ENCODE measurements around the gene YRDC.
"Not testable (repeated sequence)": the region's sequence is repeated elsewhere in the genome, so short reads cannot be mapped to it uniquely, and the experiment has no call there.

The YRDC gene

GRCh38 chr1:37808369-37809319 is 636 bp upstream of the YRDC start:
- DNase-seq (ENCODE audit: insufficient read length, low spot score) = peak; percentile 91
- peak; percentile 62 for TF ChIP-seq POLR2A (IDR thresholded peaks at IDR 0.05; ENCODE audit: low read depth, low read length)
- FAIRE-seq = no peak

GRCh38 chr1:37807220-37807554 is 821 bp downstream of the YRDC start:
- TF ChIP-seq POLR2A (IDR thresholded peaks at IDR 0.05; ENCODE audit: low read depth, low read length) = no peak
- DNase-seq (ENCODE audit: insufficient read length, low spot score) = no peak
- FAIRE-seq = no peak

GRCh38 chr1:37802439-37802838 is 5.6 kb downstream of the YRDC start:
- FAIRE-seq (no peak), DNase-seq (ENCODE audit: insufficient read length, low spot score) (no peak)
- no peak for TF ChIP-seq POLR2A (IDR thresholded peaks at IDR 0.05; ENCODE audit: low read depth, low read length)

GRCh38 chr1:37797750-37798345 is 10.2 kb downstream of the YRDC start:
- FAIRE-seq (no peak), DNase-seq (ENCODE audit: insufficient read length, low spot score) (no peak)
- TF ChIP-seq POLR2A (IDR thresholded peaks at IDR 0.05; ENCODE audit: low read depth, low read length) = no peak

GRCh38 chr1:37795340-37796125 is 12.5 kb downstream of the YRDC start:
- FAIRE-seq = no peak
- DNase-seq (ENCODE audit: insufficient read length, low spot score) = no peak
- no peak for TF ChIP-seq POLR2A (IDR thresholded peaks at IDR 0.05; ENCODE audit: low read depth, low read length)

DNA sequence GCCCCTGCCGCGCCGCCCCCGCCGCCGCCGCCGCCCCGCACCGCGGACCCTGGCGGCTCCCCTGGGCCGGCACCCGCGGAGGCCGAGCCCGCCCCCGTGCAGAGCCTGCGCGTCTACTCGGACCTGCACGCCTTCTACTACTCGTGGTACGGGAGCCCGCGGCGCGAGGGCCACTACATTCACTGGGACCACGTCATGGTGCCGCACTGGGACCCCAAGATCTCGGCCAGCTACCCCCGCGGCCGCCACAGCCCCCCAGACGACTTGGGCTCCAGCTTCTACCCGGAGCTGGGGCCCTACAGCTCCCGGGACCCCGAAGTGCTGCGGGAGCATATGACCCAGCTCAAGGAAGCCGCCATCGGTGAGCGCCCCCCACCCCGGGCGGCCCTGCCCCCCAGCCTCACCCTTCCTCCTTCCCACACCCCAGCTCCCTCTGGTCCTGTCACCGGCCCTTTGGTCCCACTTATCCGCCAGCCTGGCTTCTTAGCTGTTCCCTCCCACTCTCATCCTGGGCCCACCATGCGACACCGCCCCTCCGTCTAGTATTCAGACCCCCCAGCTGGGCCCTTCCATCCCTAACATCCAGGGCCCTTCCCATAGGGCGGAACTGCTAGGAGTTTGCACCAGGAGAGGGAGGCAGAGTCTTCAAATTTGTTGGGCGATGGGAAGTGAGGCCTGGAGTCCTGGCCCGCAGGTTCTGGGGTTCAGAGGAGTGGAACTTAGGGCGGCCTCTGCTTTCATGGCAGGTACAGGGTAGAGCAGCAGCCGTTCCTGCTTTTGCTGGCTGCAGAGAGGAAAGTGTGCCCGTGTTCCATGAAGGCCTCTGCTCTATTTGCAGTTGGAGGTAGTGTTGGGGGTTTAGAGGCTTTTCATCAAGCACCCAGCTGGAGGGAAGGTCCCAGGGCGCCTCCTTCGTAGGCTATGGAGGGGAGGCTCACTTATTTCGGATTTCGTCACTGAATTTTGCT is 13.4 kb downstream of the YRDC start:
- DNase-seq (ENCODE audit: insufficient read length, low spot score) = no peak
- TF ChIP-seq POLR2A (IDR thresholded peaks at IDR 0.05; ENCODE audit: low read depth, low read length) = no peak
- FAIRE-seq = no peak

GRCh38 chr1:37793773-37794371 is 14.1 kb downstream of the YRDC start, which contains the start of gene MANEAL:
TSS of gene MANEAL (plus strand) at chr1:37793847. CDS start at chr1:37794183, 336 bp downstream.
- DNase-seq (ENCODE audit: insufficient read length, low spot score) (peak; percentile 82), FAIRE-seq (no peak)
- no peak for TF ChIP-seq POLR2A (IDR thresholded peaks at IDR 0.05; ENCODE audit: low read depth, low read length)

DNA sequence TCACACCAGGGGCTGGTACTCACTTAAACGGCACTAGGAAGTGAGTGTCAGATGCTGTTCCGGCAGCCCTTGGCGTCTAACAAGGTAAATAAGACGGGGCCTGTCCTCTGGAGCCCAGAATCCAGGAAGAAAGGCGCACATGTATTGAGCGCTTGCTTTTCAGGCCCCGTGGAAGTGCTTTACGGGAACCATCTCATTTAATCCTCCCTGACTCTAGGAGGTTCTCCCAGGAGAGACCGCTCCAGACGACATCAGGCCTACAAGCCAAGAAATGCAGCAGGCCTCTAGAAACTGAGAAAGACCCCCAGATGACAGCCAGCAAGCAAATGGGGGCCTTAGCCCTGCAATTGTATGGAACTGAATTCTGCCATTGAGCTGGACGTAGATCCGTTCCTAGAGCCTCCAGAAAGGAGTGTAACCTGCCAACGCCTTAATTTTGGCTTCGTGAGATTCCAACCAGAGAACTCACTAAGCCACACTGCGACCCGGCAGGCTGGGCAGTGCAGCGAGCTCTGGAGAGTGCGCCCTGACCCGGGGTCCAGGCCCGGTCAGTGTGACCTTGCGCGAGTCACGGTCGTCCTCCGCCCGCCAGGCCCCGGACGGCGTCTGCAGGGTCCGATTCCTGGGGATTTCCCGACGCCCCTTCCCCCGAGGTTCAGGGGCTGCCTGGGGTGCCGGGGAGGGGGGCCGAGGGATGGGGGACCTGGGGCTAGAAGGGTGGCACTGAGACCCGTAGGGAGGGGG is 14.9 kb downstream of the YRDC start:
- DNase-seq (ENCODE audit: insufficient read length, low spot score) (no peak), FAIRE-seq (no peak)
- no peak for TF ChIP-seq POLR2A (IDR thresholded peaks at IDR 0.05; ENCODE audit: low read depth, low read length)

DNA sequence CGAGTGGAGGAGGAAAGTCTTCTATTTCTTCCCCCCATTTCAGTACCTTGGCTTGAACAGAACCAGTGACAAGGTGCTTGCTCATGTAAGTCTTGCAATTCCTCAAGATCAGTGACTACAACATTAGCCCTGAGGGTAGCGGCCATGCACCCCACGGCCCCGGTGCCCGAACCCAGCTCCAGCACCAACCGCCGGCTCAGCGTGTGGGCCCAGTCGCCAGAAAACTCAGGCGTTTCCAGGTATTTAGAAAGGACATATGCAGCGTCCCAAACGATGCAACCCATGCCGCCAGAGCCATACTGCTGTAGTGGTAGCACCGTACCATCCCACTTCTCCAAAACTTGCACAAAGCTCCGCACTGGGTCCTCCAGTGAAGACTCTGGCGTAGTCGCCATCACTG is 25.5 kb downstream of the YRDC start:
- FAIRE-seq = no peak
- TF ChIP-seq POLR2A (IDR thresholded peaks at IDR 0.05; ENCODE audit: low read depth, low read length) = no peak

DNA sequence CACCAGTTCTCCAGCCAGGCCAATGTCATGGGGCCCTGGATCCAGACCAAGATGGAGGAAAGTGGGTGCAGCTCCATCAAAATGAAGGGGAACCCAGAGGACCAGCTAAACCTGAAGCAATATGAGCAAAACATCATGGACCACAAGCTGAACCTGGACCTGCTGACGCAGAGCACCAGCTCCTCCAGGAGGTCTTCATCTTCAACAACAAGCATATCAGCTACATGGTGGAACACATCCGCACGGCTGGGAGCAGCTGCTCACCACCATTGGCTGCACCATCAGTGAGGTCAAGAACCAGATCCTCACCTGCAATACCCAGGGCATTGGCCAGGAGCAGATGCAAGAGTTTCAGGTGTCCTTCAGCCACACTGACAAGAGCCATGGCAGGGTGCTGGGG is 29.4 kb downstream of the YRDC start:
- FAIRE-seq (no peak), DNase-seq (ENCODE audit: insufficient read length, low spot score) (no peak)
- no peak for TF ChIP-seq POLR2A (IDR thresholded peaks at IDR 0.05; ENCODE audit: low read depth, low read length)

More for the DNA sequence above, 25.5 kb downstream of the YRDC start:
- no peak for DNase-seq (ENCODE audit: insufficient read length, low spot score)

GRCh38 chr1:37776946-37777516 is 31.0 kb downstream of the YRDC start:
- no peak for TF ChIP-seq POLR2A (IDR thresholded peaks at IDR 0.05; ENCODE audit: low read depth, low read length)
- DNase-seq (ENCODE audit: insufficient read length, low spot score) (no peak), FAIRE-seq (no peak)

- FAIRE-seq; DNase-seq (ENCODE audit: insufficient read length, low spot score): not testable (repeated sequence)
Measured at GRCh38 chr1:37771440-37771839, 36.6 kb downstream of the YRDC start.

Measured in H54 (cell line).